HEK293 (cell line): ENCODE results near the gene CAPN10.

ENCODE experiments used
- CTCF ChIA-PET: fragments of 350-600 bp; formaldehyde crosslinking; extraction: SDS; loops from one replicate; lab custom pipeline; 2021; ENCODE audit warnings: antibody characterized with exemption; lab: Yijun Ruan, JAX
- POLR2A ChIA-PET: fragments of 300-600 bp; formaldehyde crosslinking; extraction: SDS; loops from one replicate; lab custom pipeline; 2020; ENCODE audit warnings: antibody characterized with exemption, inconsistent platforms; lab: Yijun Ruan, JAX
- H3K27ac ChIP-seq: fragments of 200-500 bp; sonication (Bioruptor generic); 2 replicates; pipeline ENCODE4 v1.5.1; 2014; ENCODE audit warnings: low read depth, low read length, control low read depth, inconsistent platforms; ENCODE audit errors: extremely low read depth
- H3K36me3 ChIP-seq, 2 experiments: fragments of 200-500 bp in 1 of 2; sonication (Bioruptor generic) in 1 of 2; 1 replicate in 1 of 2; 2 replicates in 1 of 2; pipeline ENCODE4 v1.5.1; 2014 to 2017; ENCODE audit warnings: inconsistent platforms in 2 of 2, low read length in 2 of 2; ENCODE audit not compliant: control insufficient read depth in 2 of 2, insufficient read depth in 1 of 2
- H3K4me1 ChIP-seq: fragments of 200-500 bp; sonication (Bioruptor generic); 2 replicates; pipeline ENCODE4 v1.5.1; 2014; ENCODE audit warnings: mild to moderate bottlenecking, low read length, inconsistent platforms; ENCODE audit not compliant: control insufficient read depth, insufficient read depth
- H3K4me3 ChIP-seq: 2 replicates; pipeline ENCODE4 v1.5.1; 2011; ENCODE audit warnings: low read depth, mild to moderate bottlenecking, control low read depth, low read length, moderate library complexity
- H3K9me3 ChIP-seq: fragments of 200-500 bp; sonication (Bioruptor generic); 2 replicates; pipeline ENCODE4 v1.5.1; 2014; ENCODE audit warnings: low read depth, low read length, inconsistent platforms; ENCODE audit not compliant: control insufficient read depth, insufficient read depth
- GLIS1 ChIP-seq: fragments of 450-650 bp; formaldehyde crosslinking; IDR thresholded peaks from 2 replicates; pipeline ENCODE4 v1.5.1; 2016; ENCODE audit warnings: missing biosample characterization, missing genetic modification characterization
- KLF8 ChIP-seq: fragments of 450-650 bp; formaldehyde crosslinking; IDR thresholded peaks from 2 replicates; pipeline ENCODE4 v1.5.1; 2016; ENCODE audit warnings: missing biosample characterization, missing genetic modification characterization
- KLF9 ChIP-seq: fragments of 450-650 bp; formaldehyde crosslinking; IDR thresholded peaks from 2 replicates; pipeline ENCODE4 v1.5.1; 2016; ENCODE audit warnings: missing biosample characterization, missing genetic modification characterization, low read depth
- PATZ1 ChIP-seq: fragments of 450-650 bp; formaldehyde crosslinking; IDR thresholded peaks from 2 replicates; pipeline ENCODE4 v1.5.1; 2016; ENCODE audit warnings: missing biosample characterization, missing genetic modification characterization
- SCRT1 ChIP-seq: fragments of 450-650 bp; formaldehyde crosslinking; IDR thresholded peaks from 2 replicates; pipeline ENCODE4 v1.5.1; 2016; ENCODE audit warnings: missing biosample characterization, missing genetic modification characterization, borderline replicate concordance
- SCRT2 ChIP-seq: fragments of 450-650 bp; formaldehyde crosslinking; IDR thresholded peaks from 2 replicates; pipeline ENCODE4 v1.5.1; 2016; ENCODE audit warnings: missing biosample characterization, missing genetic modification characterization
- SP2 ChIP-seq: fragments of 450-650 bp; formaldehyde crosslinking; IDR thresholded peaks from 2 replicates; pipeline ENCODE4 v1.5.1; 2016; ENCODE audit warnings: missing biosample characterization, missing genetic modification characterization
- YY1 ChIP-seq: fragments of 450-650 bp; formaldehyde crosslinking; IDR thresholded peaks from 2 replicates; pipeline ENCODE4 v1.5.1; 2018; ENCODE audit warnings: missing biosample characterization, missing genetic modification characterization
- ZBTB17 ChIP-seq: fragments of 450-650 bp; formaldehyde crosslinking; IDR thresholded peaks from 2 replicates; pipeline ENCODE4 v1.5.1; 2016; ENCODE audit warnings: missing biosample characterization, missing genetic modification characterization
- ZBTB8A ChIP-seq: fragments of 450-650 bp; formaldehyde crosslinking; IDR thresholded peaks from 2 replicates; pipeline ENCODE4 v1.5.1; 2016; ENCODE audit warnings: missing biosample characterization, missing genetic modification characterization
- ZFP41 ChIP-seq: fragments of 450-650 bp; formaldehyde crosslinking; IDR thresholded peaks from 2 replicates; pipeline ENCODE4 v1.5.1; 2016; ENCODE audit warnings: missing biosample characterization, missing genetic modification characterization, borderline replicate concordance
- ZFP69B ChIP-seq: fragments of 450-650 bp; formaldehyde crosslinking; IDR thresholded peaks from 2 replicates; pipeline ENCODE4 v1.5.1; 2016; ENCODE audit warnings: missing biosample characterization, missing genetic modification characterization
- ZNF16 ChIP-seq: fragments of 450-650 bp; formaldehyde crosslinking; IDR thresholded peaks from 2 replicates; pipeline ENCODE4 v1.5.1; 2016; ENCODE audit warnings: low read depth, missing biosample characterization, missing genetic modification characterization
- ZNF239 ChIP-seq: fragments of 450-650 bp; formaldehyde crosslinking; IDR thresholded peaks from 2 replicates; pipeline ENCODE4 v1.5.1; 2016; ENCODE audit warnings: missing biosample characterization, missing genetic modification characterization
- ZNF274 ChIP-seq, 2 experiments: fragments of 200-500 bp in 1 of 2; fragments of 450-650 bp in 1 of 2; sonication (Bioruptor generic) in 1 of 2; formaldehyde crosslinking in 1 of 2; IDR thresholded peaks; 2 replicates each; pipeline versions ENCODE4 v1.5.1 to v1.6.1; 2014 to 2016; ENCODE audit warnings: borderline replicate concordance in 1 of 2, inconsistent platforms in 1 of 2, low read length in 1 of 2, missing biosample characterization in 1 of 2, missing genetic modification characterization in 1 of 2
- ZNF335 ChIP-seq: fragments of 450-650 bp; formaldehyde crosslinking; conservative IDR thresholded peaks from 2 replicates; pipeline ENCODE4 v1.5.1; 2016; ENCODE audit warnings: missing biosample characterization, missing genetic modification characterization
- ZNF341 ChIP-seq: fragments of 450-650 bp; formaldehyde crosslinking; IDR thresholded peaks from 2 replicates; pipeline ENCODE4; 2016; ENCODE audit warnings: low read depth, missing biosample characterization, missing genetic modification characterization
- ZNF354C ChIP-seq: fragments of 450-650 bp; formaldehyde crosslinking; IDR thresholded peaks from 2 replicates; pipeline ENCODE4 v1.5.1; 2016; ENCODE audit warnings: missing biosample characterization, missing genetic modification characterization, low read depth, borderline replicate concordance
- ZNF366 ChIP-seq: fragments of 450-650 bp; formaldehyde crosslinking; conservative IDR thresholded peaks from 2 replicates; pipeline ENCODE4 v1.5.1; 2016; ENCODE audit warnings: missing biosample characterization, missing genetic modification characterization
- ZNF660 ChIP-seq: fragments of 450-650 bp; IDR thresholded peaks from 2 replicates; pipeline ENCODE4 v1.5.1; 2018; ENCODE audit warnings: missing biosample characterization, mild to moderate bottlenecking, missing genetic modification characterization
- ZXDB ChIP-seq: fragments of 450-650 bp; formaldehyde crosslinking; IDR thresholded peaks from 2 replicates; pipeline ENCODE4 v1.5.1; 2016; ENCODE audit warnings: missing biosample characterization, missing genetic modification characterization
- TF ChIP-seq, protein P1 (sequence below): fragments of 450-650 bp; formaldehyde crosslinking; conservative IDR thresholded peaks from 2 replicates; pipeline ENCODE4 v1.5.1; 2016; ENCODE audit warnings: low read depth, missing biosample characterization, missing genetic modification characterization
- TF ChIP-seq, protein P2 (sequence below): fragments of 450-650 bp; formaldehyde crosslinking; IDR thresholded peaks from 2 replicates; pipeline ENCODE4 v1.5.1; 2016; ENCODE audit warnings: missing biosample characterization, missing genetic modification characterization
- TF ChIP-seq, protein P3 (sequence below): fragments of 450-650 bp; formaldehyde crosslinking; IDR thresholded peaks from 2 replicates; pipeline ENCODE4 v1.5.1; 2016; ENCODE audit warnings: missing biosample characterization, missing genetic modification characterization
- TF ChIP-seq, protein P4 (sequence below): fragments of 450-650 bp; formaldehyde crosslinking; optimal IDR thresholded peaks from 2 replicates; pipeline ENCODE3; 2016; ENCODE audit warnings: missing biosample characterization, mild to moderate bottlenecking, missing genetic modification characterization

The CAPN10 gene

GRCh38 chr2:240567872-240568677, 18.5 kb upstream of the CAPN10 start, which contains the start of gene RNPEPL1:
TSS of gene RNPEPL1 (plus strand) at chr2:240568484. CDS start at chr2:240568587, 103 bp downstream.
- Histone ChIP-seq H3K4me3 (peak within 1 kb of the TSS; percentile 51), H3K36me3 (peaks cover 0 to 12% of the 10 kb centered on the region in 2 experiments; a peak in 1 of 3 replicates), H3K9me3 (no peaks in the 10 kb centered on the region), H3K4me1 (peaks cover 4% of the 10 kb centered on the region), H3K27ac (peak within 1 kb of the TSS; percentile 77; the same call in 1 of the 2 replicates)
- POLR2A ChIA-PET, result interaction anchor here (0.9 to 3.8 kb wide), 4 partner anchors 10 to 19 kb away, joined by 3 to 46 read pairs (median 6); partner anchors contain the start of gene CAPN10
- CTCF ChIA-PET, result interaction anchor here (0.7 to 0.8 kb wide), 3 partner anchors 12 to 21 kb away, joined by 3 to 7 read pairs (median 4); partner anchors contain the start of gene CAPN10
- TF ChIP-seq KLF9 (tag by site-specific recombination) (0 out of 2 replicates have a peak, but pooled peaks have one; percentile 15), ZNF239 (tag by site-specific recombination) (no peak), ZBTB17 (tag by site-specific recombination) (peak; percentile 41; the same call in 1 of the 2 replicates), ZFP41 (tag by site-specific recombination) (no peak), SCRT1 (0 out of 2 replicates have a peak, but pooled peaks have one; percentile 18), ZBTB8A (tag by site-specific recombination) (peak; percentile 54), ZNF341 (tag by site-specific recombination) (no peak), ZNF366 (tag by site-specific recombination) (peak; percentile 46), ZXDB (tag by site-specific recombination) (0 out of 2 replicates have a peak, but pooled peaks have one; percentile 37), ZNF660 (no peak), GLIS1 (peak; percentile 35; the same call in 1 of the 2 replicates), YY1 (no peak), ZNF335 (tag by site-specific recombination) (peak; percentile 33), ZNF274 (IDR thresholded peaks at IDR 0.05; ENCODE audit: low read length) (no peak), ZNF274 (tag by site-specific recombination; IDR thresholded peaks at IDR 0.05; ENCODE audit: borderline replicate concordance) (no peak), KLF8 (tag by site-specific recombination) (peak; percentile 44; the same call in 1 of the 2 replicates), SP2 (peak; percentile 49), SCRT2 (tag by site-specific recombination) (peak; percentile 86), ZNF16 (tag by site-specific recombination) (no peak), PATZ1 (peak; percentile 60), ZFP69B (tag by site-specific recombination) (0 out of 2 replicates have a peak, but pooled peaks have one; percentile 56), ZNF354C (no peak)
- TF ChIP-seq, protein P1, sequence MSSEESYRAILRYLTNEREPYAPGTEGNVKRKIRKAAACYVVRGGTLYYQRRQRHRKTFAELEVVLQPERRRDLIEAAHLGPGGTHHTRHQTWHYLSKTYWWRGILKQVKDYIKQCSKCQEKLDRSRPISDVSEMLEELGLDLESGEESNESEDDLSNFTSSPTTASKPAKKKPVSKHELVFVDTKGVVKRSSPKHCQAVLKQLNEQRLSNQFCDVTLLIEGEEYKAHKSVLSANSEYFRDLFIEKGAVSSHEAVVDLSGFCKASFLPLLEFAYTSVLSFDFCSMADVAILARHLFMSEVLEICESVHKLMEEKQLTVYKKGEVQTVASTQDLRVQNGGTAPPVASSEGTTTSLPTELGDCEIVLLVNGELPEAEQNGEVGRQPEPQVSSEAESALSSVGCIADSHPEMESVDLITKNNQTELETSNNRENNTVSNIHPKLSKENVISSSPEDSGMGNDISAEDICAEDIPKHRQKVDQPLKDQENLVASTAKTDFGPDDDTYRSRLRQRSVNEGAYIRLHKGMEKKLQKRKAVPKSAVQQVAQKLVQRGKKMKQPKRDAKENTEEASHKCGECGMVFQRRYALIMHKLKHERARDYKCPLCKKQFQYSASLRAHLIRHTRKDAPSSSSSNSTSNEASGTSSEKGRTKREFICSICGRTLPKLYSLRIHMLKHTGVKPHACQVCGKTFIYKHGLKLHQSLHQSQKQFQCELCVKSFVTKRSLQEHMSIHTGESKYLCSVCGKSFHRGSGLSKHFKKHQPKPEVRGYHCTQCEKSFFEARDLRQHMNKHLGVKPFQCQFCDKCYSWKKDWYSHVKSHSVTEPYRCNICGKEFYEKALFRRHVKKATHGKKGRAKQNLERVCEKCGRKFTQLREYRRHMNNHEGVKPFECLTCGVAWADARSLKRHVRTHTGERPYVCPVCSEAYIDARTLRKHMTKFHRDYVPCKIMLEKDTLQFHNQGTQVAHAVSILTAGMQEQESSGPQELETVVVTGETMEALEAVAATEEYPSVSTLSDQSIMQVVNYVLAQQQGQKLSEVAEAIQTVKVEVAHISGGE (tag by site-specific recombination), result no peak
- TF ChIP-seq, protein P2, sequence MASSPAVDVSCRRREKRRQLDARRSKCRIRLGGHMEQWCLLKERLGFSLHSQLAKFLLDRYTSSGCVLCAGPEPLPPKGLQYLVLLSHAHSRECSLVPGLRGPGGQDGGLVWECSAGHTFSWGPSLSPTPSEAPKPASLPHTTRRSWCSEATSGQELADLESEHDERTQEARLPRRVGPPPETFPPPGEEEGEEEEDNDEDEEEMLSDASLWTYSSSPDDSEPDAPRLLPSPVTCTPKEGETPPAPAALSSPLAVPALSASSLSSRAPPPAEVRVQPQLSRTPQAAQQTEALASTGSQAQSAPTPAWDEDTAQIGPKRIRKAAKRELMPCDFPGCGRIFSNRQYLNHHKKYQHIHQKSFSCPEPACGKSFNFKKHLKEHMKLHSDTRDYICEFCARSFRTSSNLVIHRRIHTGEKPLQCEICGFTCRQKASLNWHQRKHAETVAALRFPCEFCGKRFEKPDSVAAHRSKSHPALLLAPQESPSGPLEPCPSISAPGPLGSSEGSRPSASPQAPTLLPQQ (tag by site-specific recombination), result peak; percentile 54; the same call in 1 of the 2 replicates
- TF ChIP-seq, protein P3, sequence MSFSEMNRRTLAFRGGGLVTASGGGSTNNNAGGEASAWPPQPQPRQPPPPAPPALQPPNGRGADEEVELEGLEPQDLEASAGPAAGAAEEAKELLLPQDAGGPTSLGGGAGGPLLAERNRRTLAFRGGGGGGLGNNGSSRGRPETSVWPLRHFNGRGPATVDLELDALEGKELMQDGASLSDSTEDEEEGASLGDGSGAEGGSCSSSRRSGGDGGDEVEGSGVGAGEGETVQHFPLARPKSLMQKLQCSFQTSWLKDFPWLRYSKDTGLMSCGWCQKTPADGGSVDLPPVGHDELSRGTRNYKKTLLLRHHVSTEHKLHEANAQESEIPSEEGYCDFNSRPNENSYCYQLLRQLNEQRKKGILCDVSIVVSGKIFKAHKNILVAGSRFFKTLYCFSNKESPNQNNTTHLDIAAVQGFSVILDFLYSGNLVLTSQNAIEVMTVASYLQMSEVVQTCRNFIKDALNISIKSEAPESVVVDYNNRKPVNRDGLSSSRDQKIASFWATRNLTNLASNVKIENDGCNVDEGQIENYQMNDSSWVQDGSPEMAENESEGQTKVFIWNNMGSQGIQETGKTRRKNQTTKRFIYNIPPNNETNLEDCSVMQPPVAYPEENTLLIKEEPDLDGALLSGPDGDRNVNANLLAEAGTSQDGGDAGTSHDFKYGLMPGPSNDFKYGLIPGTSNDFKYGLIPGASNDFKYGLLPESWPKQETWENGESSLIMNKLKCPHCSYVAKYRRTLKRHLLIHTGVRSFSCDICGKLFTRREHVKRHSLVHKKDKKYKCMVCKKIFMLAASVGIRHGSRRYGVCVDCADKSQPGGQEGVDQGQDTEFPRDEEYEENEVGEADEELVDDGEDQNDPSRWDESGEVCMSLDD (tag by site-specific recombination), result peak; percentile 48; the same call in 1 of the 2 replicates
- TF ChIP-seq, protein P4, sequence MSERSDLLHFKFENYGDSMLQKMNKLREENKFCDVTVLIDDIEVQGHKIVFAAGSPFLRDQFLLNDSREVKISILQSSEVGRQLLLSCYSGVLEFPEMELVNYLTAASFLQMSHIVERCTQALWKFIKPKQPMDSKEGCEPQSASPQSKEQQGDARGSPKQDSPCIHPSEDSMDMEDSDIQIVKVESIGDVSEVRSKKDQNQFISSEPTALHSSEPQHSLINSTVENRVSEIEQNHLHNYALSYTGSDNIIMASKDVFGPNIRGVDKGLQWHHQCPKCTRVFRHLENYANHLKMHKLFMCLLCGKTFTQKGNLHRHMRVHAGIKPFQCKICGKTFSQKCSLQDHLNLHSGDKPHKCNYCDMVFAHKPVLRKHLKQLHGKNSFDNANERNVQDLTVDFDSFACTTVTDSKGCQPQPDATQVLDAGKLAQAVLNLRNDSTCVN (tag by site-specific recombination), result peak; percentile 56
